Activated CD4-positive, alpha-beta T cell treated with anti-CD3 and anti-CD28 coated beads for 48 hours (primary cell): Measurements from ENCODE around the gene RSAD2.
"Not testable (repeated sequence)": the region's sequence is repeated elsewhere in the genome, so short reads cannot be mapped to it uniquely, and the experiment has no call there.

Experiments used
- DNase-seq: peaks from one replicate; pipeline ENCODE4 v3.0.0-alpha.2; 2020

RSAD2 gene, protein sequence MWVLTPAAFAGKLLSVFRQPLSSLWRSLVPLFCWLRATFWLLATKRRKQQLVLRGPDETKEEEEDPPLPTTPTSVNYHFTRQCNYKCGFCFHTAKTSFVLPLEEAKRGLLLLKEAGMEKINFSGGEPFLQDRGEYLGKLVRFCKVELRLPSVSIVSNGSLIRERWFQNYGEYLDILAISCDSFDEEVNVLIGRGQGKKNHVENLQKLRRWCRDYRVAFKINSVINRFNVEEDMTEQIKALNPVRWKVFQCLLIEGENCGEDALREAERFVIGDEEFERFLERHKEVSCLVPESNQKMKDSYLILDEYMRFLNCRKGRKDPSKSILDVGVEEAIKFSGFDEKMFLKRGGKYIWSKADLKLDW

DNA sequence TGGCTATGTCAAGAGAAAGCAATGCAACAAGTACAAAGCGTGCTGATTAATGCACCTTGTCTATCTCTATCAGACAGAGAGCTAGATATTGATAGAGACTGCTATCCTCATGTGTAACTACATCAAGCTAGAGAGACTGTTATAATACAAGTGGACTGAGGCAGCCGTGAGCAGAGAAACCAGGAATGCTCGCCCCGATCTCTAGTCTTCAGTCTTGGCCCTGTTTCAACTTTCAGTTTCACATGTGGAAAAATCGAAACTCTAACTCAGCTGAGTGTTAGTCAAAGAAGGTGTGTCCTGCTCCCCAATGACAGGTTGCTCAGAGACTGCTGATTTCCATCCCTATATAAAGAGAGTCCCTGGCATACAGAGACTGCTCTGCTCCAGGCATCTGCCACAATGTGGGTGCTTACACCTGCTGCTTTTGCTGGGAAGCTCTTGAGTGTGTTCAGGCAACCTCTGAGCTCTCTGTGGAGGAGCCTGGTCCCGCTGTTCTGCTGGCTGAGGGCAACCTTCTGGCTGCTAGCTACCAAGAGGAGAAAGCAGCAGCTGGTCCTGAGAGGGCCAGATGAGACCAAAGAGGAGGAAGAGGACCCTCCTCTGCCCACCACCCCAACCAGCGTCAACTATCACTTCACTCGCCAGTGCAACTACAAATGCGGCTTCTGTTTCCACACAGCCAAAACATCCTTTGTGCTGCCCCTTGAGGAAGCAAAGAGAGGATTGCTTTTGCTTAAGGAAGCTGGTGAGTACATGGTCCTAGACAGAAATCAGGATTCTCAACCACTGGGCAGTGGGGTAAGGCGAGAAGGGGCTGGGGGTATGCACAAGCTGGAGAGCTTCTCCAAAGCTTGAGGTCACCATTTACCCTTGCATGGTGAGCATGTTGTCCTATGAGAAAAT is at the start of gene RSAD2:
TSS of gene RSAD2 (plus strand) at position 376 of the 903 bp plus-strand sequence. CDS start at position 400, 24 bp downstream.
- DNase-seq: peak; percentile 33

DNA sequence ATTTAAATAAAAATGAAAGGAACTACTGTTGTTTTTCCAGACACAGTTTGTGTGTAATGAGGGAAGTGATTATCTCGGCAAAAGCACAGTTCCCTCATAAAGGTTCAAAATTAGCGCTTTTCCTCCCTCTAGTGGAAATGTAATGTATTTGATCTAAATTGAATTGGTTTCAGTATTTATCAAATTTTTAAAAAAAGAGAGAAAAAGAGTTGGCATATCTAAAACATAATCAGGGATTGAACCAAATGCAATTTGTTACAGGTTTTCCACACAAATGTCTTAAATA is 49.3 kb upstream of the RSAD2 start:
- no peak for DNase-seq

DNA sequence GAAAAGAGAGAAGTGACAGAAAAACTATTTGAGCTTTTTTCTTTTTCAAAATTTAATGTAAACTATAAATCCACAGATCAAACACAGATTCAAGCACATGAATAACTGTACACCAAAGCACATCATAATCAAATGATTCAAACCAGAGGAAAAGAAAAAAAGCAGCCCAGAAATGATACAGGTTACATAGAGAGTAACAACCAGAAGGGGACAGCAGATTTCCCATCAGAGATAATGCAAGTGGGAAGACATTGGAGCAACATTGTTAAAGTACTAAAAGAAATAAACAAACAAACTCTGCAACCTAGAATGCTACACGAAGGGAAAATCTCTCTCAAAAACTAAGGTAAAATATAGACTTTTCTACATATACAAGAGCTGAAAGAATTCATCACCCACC is 46.3 kb upstream of the RSAD2 start:
- DNase-seq: no peak

DNA sequence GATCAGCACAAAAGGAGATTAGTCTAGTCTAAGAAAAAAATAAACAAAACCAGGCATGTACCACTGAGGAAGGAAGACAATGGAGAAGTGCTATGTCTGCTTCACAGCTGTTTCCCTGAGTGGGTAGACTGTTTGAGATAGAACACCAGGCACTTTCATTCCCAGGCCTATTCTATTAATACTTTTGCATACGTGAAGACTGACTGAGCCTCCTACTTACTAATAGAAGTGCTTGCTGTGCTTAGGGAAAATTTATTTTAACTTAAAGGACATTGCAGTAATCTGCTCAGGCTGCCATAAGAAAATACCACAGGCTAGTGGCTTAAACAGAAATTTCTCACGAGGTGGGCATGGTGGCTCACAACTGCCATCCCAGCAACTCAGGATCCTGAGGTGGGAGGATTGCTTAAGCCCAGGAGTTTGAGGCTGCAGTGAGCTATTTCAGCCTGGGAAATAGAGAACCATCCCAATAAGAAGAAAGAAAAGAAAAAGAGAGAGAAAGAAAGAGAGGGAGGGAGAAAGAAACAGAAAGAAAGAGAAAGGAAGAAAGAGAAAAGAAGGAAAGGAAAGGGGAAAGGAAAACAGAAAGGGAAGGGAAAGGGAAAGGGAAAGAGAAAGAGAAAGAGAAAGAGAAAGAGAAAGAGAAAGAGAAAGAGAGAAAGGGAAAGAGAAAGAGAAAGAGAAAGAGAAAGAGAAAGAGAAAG is 44.8 kb upstream of the RSAD2 start:
- DNase-seq: no peak

DNA sequence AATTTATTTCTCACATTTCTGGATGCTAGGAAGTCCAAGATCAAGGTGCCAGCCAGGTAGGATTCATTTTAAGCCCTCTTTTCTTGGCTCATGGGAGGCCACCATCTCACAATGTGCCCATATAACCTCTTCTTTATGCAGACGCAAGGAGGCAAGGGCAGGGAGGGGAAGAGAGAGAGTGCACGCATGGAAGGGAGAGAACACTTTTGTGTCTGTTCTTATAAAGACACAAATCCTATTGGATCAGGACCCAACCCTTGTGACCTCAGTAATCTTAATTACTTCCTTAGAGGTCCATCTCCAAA is 44.3 kb upstream of the RSAD2 start:
- DNase-seq: no peak

DNA sequence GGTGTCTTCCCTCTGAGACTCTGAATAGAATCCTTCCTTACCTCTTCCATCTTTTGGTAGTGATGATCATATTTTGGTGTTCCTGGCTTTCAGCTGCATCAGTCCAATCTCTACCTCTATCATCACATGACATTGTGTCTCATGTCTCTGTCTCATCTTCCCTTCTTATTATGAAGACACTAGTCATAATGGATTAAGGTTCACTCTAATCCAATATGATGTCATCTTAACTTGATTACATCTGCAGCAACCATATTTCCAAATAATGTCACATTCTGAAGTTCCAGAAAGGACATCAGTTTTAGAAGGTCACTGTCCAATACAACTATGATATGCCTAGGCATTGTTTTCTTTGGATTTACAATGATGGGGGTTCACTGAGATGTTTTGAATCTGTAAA is 43.4 kb upstream of the RSAD2 start:
- DNase-seq: no peak

DNA sequence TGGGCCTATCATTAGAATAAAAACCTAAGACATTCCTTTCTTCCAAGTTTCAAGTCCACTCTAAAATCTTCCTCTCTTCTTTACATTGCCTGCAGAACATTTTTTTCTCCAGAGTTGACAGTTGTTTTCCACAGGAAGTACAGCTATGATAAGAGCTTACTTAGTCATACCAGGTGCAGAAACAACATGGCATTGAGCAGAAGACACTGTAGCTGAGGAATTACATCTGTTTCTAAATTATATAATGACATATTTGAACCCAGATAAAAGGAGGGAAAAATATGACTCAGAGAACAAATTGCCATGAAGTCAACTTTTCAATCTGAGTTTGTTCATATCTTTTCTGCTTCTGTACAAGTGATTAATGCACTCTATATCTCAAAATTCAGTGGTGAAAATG is 42.1 kb upstream of the RSAD2 start:
- no peak for DNase-seq

DNA sequence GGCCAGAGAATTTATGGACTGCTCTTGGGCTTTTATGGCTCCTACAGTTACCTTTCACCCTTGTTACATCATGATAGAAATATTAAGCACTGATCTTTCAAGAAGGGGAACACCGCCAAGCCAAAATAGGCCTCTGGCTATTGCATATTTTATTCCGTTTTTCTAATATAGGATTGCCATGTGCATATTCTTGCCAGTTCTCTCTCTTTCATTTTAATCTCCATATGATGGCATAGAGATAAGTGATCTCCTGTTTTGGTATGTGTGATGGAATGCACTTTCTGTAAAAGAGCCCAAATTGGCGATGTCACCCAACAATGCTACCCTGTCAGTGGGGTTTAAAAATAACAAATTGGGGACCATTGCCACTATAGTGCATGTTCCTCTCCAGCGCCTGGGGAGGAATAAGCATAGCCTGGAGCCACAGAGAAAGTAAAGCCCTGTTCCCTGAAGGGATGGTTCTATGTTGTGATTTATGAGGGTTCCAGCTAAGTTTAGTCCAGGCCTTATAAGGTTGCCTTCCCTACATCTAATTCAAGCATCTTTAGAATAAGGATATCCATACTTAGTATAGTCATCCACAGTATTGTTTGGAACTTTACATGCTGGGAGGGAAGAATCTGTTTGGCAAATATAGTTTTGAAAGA is 38.8 kb upstream of the RSAD2 start:
- no peak for DNase-seq

DNA sequence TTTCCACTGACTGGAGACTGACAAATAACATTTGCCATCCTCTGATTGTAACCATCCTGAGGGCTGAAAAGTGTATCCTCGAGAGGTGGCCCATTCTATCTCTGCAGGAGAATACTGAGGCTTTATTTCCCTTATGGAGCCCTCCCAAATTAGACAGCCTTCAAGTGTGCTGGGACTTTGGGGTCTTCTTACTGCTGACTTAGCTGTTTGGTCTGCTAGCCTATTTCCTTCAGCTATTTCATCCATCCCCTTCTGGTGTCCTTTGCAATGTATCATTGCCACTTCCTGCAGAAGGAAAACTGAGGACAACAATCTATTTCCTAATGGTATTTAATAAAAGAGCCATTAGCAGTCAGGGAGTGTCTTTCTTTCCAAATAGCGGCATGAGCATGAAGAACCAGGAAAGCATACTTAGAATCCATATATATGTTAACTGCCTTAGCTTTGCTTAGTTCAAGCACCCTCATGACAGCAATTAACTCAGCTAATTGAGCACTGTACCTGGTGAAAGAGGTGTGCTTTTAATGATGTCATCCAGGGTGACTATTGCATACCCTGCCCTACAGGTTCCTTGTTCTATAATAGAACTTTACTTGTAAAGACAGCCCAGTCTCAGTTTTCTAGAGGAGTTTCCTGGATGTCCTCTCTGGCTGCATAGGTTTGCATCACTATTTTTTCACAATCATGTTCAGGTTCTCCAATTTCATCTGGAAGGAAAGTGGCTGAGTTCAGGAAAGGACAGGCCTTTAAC is 35.9 kb upstream of the RSAD2 start:
- no peak for DNase-seq

DNA sequence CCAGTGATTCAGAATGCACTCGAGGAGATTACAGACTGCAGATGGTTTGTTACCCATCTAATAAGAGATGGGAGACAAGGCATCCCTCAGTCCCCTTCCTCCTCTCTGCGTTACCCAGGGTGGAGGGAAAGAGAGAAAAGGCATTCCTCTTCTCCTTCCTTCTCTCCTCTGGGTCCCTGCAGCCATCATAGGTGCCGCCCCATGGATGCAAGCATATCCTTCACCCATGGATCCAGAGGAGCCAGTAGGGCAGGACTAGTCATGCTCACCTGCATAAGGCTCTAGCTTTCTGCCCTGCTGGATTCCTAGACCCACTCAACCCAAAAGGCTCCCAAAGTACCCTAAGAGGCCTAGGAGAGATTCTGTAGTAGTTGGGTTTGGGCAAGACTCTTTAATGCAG is 32.3 kb upstream of the RSAD2 start:
- DNase-seq: peak; percentile 17

DNA sequence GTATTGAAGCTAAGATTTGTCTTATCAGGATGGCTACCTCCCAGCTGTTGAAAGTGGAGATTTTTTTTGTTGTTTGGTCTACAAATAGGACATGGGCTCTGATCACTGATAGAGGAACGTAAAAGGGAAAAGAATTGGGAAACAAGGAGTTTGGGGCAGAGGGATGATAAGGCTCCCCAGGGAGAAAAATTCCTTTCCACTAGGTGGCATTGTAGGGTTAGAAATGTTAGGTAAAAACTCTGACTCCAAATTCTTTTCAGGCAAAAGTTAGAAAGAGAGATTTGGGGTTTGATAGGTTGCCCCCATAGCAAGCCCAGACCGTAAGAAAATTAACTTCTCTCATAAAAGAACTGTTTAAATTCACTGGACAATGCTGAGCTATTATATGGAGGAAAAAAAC is 31.7 kb upstream of the RSAD2 start:
- no peak for DNase-seq

DNA sequence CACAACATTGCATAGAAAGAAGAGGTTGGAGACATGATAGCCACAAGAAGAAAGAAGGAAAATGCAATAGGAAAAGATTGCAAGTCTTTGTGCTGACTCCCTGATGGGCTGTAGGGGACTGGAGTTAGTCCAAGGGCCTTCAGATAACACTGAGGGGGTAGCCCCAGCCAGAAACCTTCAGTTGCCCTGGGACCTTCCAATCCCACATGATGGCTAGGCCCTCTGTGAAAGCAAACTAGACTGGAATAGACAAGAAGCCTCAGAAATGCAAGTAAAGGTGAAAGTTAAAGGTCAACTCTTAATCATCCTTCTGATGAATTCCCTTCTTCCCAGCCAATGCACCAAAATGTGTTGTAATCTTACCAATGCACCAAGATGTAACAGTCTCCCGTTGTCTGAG is 31.0 kb upstream of the RSAD2 start:
- no peak for DNase-seq

DNA sequence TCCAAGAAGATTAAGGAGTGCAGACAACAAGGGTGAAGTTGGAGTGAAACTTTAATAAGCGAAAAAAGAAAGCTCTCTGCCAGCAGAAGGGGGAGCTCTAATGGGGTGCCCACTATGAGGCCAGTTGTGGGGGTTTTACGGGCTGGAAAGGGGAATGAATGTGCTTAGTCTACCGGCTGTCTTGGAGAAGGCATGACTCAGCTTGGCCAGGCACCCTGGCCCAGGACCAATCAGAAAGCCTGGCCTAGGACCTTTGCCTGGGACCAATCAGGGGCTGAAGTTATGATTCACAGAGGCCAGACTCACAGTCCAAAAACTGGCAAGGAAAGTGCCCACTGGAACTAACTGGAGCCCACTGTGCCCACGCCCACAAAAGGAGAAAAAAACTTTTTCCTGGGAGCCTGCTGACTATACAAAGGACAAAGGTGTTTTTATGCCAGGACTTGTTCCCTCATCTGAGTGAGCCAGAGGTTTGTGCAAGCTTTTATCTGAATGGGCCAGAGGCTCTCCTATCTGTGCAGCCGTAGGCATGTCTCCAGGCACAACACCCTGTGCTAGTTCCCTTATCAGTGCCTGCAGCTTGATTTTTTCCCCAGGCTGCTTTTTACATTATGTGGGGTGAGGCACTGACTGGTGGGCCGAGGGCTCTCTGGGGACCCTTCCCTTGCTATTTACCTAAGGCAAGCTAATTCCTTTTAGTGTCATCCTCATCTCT is 30.5 kb upstream of the RSAD2 start:
- DNase-seq: no peak

DNA sequence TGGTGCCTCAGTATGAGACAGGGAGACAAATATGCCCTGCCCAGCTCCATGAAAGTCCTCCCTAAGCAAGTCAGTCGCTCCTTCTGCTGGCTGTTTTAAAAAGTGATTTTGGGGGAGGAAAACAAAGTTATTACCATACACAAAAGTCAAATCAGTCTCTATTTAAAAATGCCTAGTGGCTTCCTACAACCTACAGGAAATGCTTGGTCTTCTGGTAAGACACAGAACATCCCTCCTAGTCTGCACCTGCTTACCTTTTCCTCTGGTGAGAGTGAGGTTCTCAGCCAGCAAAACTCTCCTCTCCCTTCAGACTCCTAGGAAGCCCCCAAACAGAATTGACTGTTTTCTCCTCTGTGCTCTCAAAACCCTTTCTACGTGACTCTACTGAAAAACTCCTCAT is 25.4 kb upstream of the RSAD2 start:
- DNase-seq: no peak

DNA sequence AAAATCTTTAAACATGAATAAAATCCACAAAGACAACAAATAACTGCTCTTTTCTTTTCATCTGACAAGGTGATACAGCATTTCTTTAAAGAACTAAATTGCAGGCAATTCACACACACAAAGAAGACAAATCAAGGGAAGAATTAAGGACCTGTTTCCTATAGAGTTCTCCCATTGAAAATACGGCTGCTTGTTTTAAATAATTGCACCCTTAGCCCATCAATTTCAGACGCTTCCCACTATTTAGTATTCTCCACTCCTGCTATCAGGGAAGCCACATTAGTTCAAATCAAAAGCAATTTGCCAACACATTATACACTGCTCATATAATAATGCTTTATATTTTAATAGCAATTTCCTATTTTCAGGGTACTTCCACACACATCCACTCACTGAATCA is 23.2 kb upstream of the RSAD2 start:
- DNase-seq: no peak

DNA sequence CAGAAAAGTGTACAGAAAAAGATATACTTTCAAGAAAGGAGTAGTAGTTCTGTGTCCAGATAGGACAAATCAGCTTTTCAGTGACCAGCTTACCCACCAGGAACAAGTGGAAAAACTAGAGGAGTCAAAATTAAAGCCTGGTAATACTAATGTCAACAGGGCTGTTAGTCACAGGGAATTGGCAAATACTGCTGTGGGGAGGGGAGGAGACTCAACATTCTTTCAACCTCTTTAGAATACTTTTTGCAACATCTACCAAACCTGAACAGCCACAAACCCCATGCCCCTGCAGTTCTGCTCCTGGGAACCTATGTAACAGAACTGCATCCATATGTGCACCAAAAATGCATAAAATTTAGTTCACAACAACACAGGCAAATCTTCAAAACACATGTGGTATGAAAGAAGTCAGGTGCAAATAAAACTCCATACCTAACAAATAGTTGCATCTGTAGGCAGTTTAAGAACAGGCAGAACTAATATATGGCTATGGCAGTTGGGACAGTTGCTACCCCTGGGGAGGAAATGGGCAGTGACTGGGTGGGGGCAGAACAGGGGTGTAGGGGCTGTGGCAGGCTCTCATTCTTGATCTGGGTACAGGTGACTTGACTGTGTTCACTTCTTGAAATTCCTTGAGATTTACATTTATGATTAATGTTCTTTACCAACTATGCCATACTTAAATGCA is 21.6 kb upstream of the RSAD2 start:
- DNase-seq: no peak

DNA sequence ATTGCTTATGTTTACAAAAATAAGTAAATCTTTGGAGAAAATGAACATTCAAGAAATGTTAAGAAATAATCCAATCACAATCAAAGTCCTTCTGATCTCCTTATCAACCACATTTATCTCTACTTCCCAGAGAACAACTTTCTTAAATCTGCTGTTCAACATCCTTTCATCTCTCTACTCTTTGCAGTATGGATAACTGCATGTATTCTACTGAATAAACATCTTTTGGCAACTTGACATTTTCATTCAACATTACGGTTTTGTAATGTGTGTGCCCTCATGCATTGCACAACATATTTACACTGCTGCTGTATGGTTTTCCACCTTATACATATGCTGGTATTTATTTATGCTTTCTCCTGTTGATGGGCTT is 21.0 kb upstream of the RSAD2 start:
- DNase-seq: no peak

DNA sequence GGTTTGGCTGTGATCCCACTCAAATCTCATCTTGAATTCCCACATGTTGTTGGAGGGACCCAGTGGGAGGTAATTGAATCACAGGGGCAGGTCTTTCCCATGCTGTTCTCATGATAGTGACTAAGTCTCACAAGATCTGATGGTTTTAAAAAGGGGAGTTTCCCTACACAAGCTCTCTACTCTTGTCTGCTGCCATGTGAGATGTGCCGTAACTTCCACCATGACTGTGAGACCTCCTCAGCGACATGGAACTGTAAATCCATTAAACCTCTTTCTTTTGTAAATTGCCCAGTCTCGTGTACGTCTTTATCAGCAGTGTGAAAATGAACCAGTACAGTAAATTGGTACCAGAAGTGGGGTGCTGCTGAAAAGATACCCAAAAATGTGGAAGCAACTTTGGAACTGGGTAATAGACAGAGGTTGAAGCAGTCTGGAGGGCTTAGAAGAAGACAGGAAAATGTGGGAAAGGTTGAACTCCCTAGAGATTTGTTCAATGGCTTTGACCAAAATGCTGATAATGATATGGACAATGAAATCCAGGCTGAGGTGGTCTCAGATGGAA is 19.0 kb upstream of the RSAD2 start:
- not testable (repeated sequence) for DNase-seq

DNA sequence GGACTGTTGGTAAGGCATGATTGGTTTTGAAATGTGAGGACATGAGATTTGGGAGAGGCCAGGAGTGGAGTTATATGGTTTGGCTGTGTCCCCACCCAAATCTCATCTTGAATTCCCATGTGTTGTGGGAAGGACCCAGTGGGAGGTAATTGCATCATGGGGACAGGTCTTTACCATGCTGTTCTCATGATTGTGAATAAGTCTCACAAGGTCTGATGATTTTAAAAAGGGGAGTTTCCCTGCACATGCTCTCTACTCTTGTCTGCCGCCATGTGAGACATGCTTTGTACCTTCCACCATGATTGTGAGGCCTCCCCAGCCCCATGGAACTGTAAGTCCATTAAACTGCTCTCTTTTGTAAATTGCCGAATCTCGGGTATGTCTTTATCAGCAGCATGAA is 17.3 kb upstream of the RSAD2 start:
- no peak for DNase-seq

DNA sequence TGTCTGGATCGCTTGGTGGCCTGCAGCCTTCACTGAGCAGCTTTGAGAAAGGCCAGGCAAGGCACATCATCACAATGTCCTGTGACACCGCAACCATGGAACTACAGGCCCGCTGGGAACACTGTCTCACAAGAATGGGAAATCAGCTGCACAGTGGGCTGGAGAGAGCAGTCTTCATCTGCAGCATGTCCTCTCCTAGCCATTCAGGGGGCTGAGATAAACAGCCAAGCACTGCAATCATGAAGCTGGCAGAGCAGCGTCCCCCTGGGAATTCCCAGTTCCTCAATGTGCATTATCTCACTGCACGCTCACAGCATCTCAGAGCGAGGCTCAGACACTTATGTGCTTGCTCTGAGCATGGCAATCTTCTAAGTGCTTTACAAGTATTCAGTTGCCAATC is 13.8 kb upstream of the RSAD2 start:
- DNase-seq: no peak

DNA sequence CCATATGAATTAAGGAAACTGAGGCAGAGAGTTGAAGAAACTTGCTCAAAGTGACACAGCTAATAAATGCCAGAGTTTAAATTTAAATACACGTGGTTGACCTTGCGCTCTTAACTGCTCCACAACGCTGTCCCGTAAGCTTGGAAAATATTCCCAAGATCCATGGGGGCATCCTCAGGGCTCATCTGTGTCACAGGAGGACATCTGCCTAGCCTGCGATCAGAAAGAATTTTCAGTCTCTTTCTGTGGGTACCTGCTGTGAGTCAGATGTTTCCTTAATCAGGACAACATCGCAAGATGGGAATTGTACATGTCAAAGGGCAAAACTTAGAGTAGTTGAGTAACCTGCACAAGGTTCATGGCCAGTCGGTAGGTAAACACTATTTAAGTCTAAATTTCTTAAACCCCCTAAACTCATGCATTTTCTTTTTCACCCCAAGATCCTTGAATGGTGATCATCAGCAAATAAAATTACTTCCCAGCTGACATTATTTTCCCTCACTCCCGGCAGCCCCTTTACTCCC is 13.3 kb upstream of the RSAD2 start:
- DNase-seq: no peak
